Fibroblast of gingiva (primary cell): ENCODE data around the gene LRP1B.
"Not testable (repeated sequence)": the region's sequence is repeated elsewhere in the genome, so short reads cannot be mapped to it uniquely, and the experiment has no call there.

Experiments
- DNase-seq: peaks from one replicate; pipeline ENCODE4 v3.0.0-alpha.2; 2011; ENCODE audit warnings: low read depth

The LRP1B gene

GRCh38 chr2:140687825-140688224 is 1443.0 kb downstream of the LRP1B start:
- no peak for DNase-seq

DNA sequence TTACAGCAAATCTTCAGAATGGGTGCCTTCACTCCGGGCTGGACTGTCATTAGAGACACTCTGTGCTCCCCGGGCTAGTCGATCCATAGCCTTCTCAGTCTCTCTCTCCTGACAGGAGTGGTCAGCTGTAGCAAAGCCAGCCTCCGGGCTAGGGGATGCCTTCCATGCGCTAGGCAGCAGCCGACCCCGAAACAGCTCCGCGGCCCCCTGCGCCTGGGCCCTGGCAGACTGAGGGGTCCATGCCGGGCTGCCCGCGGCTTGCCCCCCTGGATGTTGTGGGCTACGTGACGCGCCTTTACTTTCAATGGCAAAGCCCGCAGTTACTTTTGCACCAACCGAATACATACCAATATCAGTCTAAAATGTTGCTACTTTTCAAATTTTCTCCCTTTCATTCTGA is 1447.2 kb downstream of the LRP1B start:
- DNase-seq = no peak

DNA sequence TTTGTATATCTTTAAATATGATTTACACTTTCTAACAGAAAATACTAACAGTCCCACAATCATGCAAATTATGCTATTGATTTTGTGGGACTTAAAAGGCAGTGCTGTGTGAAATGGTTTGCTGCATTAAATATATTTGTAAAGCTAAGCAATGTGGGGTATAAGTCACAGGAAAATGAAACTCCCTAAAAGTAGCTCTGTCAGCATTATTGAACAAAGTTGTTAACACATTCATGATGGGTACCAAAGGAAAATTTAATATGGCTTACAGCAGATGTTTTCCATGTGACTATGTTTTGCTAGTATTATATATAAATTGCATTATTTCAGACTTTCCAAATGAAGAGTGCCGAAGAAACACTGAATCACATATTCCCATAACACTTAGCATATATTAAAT is 1450.0 kb downstream of the LRP1B start:
- no peak for DNase-seq

GRCh38 chr2:140679752-140680151 is 1451.1 kb downstream of the LRP1B start:
- DNase-seq = no peak

GRCh38 chr2:140669911-140670310 is 1460.9 kb downstream of the LRP1B start:
- no peak for DNase-seq

- DNase-seq = no peak
These were observed 1463.6 kb downstream of the LRP1B start for GRCh38 chr2:140667203-140667602.

- DNase-seq = no peak
These were observed 1468.3 kb downstream of the LRP1B start for GRCh38 chr2:140662504-140662903.

- no peak for DNase-seq
These were observed 1471.8 kb downstream of the LRP1B start for GRCh38 chr2:140658760-140659692.

DNA sequence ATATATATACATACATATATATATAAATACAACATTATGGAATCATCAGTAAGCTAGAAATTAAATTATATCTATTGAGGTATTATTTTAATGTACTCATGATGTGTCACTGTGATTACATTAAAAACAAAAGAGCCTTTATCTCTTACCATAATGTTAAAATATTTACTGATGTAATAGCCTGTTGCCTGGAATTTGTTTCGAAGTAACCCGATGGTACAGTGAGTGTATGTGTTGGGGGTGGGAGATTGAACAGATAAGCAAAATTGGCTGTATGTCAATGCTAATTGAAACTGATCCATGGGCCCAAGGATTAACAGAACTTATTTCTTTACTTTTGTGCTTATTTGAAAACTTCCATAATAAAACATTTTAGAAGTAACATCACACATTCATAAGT is 1473.2 kb downstream of the LRP1B start:
- DNase-seq = no peak

DNA sequence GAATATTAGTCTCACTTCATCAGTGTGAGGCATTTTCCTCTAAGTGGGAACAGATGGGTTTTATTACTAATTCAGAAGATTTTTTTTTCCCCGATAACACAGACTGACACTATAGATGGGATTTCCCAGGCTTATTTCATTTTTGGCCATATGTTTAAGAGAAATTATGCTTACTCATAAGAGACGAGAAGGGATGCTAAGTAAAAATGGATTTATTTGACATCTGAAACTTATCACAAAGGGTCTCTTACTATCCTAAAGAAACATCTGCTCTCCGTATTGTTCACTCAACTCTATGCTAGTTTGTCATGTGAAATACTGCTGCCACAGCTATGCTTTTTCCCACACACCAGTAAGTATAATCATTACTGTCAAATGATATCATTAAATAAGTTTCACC is 1476.3 kb downstream of the LRP1B start:
- no peak for DNase-seq

GRCh38 chr2:140650825-140651224 is 1480.0 kb downstream of the LRP1B start:
- peak; percentile 62 for DNase-seq

DNA sequence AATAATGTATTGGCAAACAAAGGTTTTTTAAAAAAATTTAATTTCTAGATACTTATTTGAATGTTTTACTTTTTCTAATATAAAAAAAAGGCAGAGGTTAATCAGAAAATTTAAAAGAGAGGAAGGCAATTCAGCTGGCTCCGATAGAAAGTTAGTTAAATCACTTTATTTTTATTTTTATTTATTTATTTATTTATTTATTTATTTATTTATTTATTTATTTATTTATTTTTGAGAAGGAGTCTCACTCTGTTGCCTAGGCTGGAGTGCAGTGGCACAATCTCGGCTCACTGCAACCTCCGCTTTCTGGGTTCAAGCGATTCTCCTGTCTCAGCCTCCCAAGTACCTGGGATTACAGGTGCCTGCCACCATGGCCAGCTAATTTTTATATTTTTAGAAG is 1480.7 kb downstream of the LRP1B start:
- DNase-seq = not testable (repeated sequence)

GRCh38 chr2:140648393-140648792 is 1482.4 kb downstream of the LRP1B start:
- DNase-seq = no peak

DNA sequence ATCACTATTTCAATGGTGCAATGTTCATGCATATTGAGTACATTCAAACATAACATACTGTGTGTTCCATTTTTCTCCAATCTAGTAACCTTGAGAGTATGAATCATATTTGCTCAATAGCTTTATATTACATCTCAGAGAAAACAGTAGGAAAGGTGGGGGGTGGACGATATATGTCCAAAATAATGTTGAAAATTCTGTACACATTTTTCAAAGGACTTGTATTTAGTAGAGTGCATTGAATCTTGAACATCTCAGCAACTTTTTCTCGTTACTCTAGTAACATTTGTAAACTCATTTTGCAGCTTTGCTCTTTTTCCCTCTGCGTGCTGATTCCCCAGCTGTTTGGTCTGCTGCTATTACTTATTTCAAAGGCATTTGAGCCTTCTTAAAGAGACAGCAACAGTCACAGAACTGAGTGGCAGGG is 1487.0 kb downstream of the LRP1B start:
- DNase-seq = peak; percentile 60

DNA sequence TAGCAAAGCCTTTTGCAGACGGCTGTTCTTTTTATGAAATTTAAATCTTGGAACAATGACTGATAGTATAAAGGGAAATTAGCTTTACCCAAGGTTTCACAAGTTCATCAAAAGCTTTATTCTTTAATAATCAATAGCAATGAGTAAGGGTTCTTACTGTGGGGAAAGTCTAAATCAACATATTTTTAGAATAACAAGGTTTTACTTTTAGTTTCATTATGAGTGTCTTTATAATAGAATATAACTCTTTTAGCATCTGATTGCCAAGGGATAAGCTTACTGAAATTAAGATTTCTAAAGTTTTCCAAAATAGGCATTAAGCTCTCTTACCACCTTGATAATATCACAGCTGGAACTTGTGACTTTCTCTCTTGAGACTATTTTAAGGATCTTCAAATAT is 1489.7 kb downstream of the LRP1B start:
- no peak for DNase-seq

DNA sequence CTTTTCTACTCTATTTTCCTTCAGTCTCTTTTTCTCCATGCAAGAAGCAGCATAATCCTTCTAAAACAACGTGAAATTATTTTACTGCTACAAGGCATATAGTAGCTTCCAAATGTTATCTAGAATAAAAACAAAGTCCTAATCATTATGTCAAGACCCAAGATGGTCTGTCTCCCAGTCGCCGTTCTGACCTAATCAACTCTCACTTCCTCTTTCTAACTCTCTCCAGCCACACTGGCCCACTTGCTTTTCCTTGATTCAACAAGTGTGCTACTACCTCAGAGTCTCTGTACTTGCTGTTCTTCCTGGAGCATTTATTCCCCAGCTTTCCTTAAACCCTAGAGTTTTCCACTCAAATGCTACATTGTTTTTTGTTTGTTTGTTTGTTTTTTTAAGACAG is 1491.2 kb downstream of the LRP1B start:
- DNase-seq = no peak

DNA sequence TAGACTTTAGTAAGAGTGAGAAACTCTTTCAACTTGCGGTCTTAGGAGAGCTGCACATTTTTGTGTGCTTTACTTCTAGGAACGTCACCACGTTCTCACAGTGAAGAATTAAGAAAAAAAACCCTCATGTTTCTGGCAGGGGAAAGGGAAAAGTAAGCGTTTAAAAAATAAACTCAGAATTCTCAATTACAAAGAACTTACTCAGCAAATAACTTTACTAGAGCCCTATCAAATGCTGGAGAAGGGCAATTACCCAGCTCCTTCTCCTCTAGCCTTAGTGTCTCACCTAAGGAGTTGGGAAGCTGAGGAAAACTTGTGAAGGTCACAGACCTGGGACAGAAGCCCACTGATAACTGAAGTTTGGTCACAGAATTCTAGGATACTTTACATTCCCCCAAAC is 1500.3 kb downstream of the LRP1B start:
- no peak for DNase-seq

- DNase-seq = no peak
These were observed 1502.9 kb downstream of the LRP1B start for GRCh38 chr2:140627885-140628284.

- no peak for DNase-seq
These were observed 1503.7 kb downstream of the LRP1B start for GRCh38 chr2:140627136-140627535.

- DNase-seq = no peak
These were observed 1506.6 kb downstream of the LRP1B start for GRCh38 chr2:140624200-140624599.

DNA sequence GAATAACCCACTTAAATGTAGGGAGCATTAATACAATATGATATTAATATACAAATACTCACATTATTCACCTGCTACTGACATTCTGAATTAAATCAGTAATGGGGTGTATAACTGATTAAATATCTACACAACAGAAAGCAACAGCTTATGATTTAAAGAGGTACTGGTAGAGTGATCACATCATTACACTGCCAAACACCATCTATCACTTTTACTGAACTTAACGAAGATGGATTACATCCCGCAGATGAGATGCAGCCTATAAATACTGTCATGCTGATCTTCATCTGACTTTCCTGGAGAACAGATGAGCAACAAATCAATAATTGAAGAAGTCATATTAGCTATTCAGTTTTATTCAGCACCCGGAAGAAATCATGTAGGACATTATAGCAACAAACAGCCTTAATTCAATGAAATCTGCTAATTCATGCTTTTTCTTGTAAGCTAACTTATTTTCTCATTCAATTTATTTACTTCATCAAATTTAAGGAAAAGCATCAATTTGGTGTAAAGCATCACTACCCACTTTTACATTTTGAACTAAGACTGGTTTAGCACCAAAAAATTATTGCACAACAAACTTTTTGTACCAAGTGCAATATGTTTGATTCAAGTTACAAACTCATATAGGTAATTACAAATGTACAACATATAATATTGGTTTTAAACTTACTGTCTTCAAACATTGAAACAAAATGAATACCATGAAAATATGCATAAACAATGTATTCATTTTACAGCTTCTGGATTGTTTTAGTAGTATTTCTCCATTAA is 1509.0 kb downstream of the LRP1B start:
- DNase-seq = no peak

DNA sequence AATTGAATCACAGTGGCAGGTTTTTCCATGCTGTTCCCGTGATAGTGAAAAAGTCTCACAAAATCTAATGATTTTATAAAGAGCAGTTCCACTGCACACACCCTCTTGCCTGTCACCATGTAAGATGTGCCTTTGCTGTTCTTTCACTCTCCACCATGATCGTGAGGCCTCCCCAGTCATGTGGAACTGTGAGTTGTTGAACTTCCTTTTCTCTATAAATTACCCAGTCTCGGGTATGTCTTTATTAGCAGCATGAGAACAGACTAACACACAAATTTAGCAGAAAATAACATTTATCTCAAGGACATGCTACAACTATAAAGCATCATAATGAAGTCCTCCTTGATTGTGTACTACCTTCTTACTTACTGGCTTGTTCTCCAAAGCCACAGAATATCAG is 1526.0 kb downstream of the LRP1B start:
- no peak for DNase-seq

DNA sequence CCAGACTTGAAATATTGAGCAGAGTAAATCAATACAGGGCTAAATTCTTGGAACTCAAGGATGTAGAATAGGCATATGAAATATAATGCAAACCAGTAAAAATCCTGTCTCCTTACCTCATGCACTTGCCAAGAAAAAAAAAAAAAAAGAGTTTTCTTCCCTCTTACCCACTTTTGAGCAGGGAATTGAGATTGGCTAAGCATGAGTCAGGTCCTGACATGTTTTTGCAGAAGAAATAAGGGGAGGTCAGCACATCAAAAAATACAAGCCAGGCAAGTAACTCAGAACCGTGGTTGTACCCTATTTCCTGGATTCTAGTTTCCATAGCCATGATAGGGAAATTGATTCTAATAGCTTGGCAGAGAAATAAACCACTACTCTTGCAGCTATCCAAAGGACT is 1526.7 kb downstream of the LRP1B start:
- peak; percentile 57 for DNase-seq
